Measurements from ENCODE around the gene ZCCHC10. TPM values are rescaled to one million over a fixed set of nuclear protein-coding genes. Genes with fewer than 3 reads are reported as not detected.
A peak's percentile ranks its signal among the peaks of the same experiment; 100 is the strongest.

Gene ZCCHC10
- total and polyA plus RNA-seq, 9 of the 15 experiments (the other 6 are each of a cell fraction or from before 2014, with no cell fraction given) = 11.9 to 146 (median 51.8) TPM

DNA sequence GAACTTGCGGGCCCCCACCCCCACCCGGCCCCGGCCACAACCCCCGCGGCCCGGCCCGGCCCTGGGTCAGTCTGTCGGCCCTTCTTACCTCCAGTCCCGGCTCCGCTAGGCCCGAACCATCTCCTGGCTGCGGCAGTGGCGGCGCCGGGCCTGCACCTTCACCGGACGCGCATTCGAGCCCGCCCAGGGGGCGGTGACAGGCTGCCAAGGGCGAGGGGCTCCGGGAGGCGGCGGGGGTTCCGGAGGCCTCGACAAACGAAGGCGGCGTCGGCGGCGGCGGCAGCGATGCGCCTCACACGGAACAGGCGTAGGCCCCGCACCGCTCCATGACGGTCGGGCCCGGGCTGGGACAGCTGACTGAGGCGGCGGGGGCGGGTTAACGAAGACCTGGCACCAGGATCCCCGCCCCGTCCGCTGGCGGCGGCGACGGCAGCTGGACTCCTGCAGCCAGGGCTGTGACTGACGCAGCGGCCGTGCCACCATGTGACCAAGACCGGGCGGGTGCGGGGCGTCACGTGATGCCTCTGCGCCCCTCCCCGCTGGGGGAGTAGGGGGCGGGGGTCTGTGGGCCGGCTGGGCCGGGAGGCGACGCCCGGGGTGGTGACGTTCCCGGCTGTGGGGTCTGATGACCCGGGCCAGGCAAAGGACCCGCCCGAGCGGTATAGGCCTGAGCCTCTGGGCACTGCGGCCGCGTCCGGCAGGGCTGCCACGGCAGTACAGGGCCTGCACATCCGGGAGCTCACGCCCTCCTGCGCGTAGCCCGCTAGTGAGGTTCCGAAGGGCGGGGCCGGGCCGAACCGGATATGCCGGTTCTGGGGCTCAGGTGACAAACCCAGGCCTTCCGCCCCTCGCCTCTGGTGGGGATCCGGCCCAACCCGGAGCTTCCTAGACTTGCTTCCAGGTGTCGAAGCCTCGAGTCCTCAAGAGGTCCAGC is 62.9 kb downstream of the ZCCHC10 start, which contains the start of gene AFF4 (continued):
- no peak for TF ChIP-seq ETS2 (tag; IDR thresholded peaks at IDR 0.05; ENCODE audit: borderline replicate concordance, poor library complexity, severe bottlenecking)
- peak; percentile 68 for TF ChIP-seq POLR2B (IDR thresholded peaks at IDR 0.05; ENCODE audit: low read depth, partially characterized antibody)
- TF ChIP-seq FIP1L1 (IDR thresholded peaks at IDR 0.05; ENCODE audit: low read depth, low read length, poor library complexity, severe bottlenecking) = peak; percentile 75
- TF ChIP-seq, protein P1, sequence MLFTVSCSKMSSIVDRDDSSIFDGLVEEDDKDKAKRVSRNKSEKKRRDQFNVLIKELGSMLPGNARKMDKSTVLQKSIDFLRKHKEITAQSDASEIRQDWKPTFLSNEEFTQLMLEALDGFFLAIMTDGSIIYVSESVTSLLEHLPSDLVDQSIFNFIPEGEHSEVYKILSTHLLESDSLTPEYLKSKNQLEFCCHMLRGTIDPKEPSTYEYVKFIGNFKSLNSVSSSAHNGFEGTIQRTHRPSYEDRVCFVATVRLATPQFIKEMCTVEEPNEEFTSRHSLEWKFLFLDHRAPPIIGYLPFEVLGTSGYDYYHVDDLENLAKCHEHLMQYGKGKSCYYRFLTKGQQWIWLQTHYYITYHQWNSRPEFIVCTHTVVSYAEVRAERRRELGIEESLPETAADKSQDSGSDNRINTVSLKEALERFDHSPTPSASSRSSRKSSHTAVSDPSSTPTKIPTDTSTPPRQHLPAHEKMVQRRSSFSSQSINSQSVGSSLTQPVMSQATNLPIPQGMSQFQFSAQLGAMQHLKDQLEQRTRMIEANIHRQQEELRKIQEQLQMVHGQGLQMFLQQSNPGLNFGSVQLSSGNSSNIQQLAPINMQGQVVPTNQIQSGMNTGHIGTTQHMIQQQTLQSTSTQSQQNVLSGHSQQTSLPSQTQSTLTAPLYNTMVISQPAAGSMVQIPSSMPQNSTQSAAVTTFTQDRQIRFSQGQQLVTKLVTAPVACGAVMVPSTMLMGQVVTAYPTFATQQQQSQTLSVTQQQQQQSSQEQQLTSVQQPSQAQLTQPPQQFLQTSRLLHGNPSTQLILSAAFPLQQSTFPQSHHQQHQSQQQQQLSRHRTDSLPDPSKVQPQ (CRISPR knock-in tag; IDR thresholded peaks at IDR 0.05; ENCODE audit: borderline replicate concordance) = no peak
- no peak for TF ChIP-seq ASH1L (IDR thresholded peaks at IDR 0.05; ENCODE audit: borderline replicate concordance, low read depth, partially characterized antibody)
- TF ChIP-seq TFAP4 (CRISPR knock-in tag; IDR thresholded peaks at IDR 0.05; ENCODE audit: borderline replicate concordance) = peak; percentile 99
- TF ChIP-seq, protein P2, sequence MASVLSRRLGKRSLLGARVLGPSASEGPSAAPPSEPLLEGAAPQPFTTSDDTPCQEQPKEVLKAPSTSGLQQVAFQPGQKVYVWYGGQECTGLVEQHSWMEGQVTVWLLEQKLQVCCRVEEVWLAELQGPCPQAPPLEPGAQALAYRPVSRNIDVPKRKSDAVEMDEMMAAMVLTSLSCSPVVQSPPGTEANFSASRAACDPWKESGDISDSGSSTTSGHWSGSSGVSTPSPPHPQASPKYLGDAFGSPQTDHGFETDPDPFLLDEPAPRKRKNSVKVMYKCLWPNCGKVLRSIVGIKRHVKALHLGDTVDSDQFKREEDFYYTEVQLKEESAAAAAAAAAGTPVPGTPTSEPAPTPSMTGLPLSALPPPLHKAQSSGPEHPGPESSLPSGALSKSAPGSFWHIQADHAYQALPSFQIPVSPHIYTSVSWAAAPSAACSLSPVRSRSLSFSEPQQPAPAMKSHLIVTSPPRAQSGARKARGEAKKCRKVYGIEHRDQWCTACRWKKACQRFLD (CRISPR knock-in tag; IDR thresholded peaks at IDR 0.05) = peak; percentile 74
- peak; percentile 68; the same call in 1 of the 2 replicates for TF ChIP-seq TCF15 (CRISPR knock-in tag; IDR thresholded peaks at IDR 0.05)
- no peak for TF ChIP-seq HBP1 (CRISPR knock-in tag; IDR thresholded peaks at IDR 0.05)
- no peak for TF ChIP-seq FOXM1 (IDR thresholded peaks at IDR 0.05; ENCODE audit: low read depth)
- peak; percentile 91; the same call in 1 of the 2 replicates for TF ChIP-seq FOXM1 (CRISPR knock-in tag; IDR thresholded peaks at IDR 0.05; ENCODE audit: low read depth)
- TF ChIP-seq MTA3 (IDR thresholded peaks at IDR 0.05; ENCODE audit: borderline replicate concordance) = peak; percentile 84
